Thyroid gland (tissue), 4 donors: ENCODE results near the gene SUDS3.

Experiments
- POLR2A ChIP-seq, 2 donors: fragments of 450-650 bp; IDR thresholded peaks; one replicate each; pipeline ENCODE4 v1.6.1; 2017; ENCODE audit warnings: antibody characterized with exemption in 2 of 2, mild to moderate bottlenecking in 2 of 2, moderate library complexity in 1 of 2
- TF ChIP-seq, protein P1 (sequence below), 6 experiments: fragments of 200-600 bp in 3 of 6; fragments of 450-650 bp in 3 of 6; sonication (generic) in 3 of 6; IDR thresholded peaks; one replicate each; pipeline ENCODE4 v1.5.1; 2016 to 2019; ENCODE audit warnings: antibody characterized with exemption in 6 of 6, mild to moderate bottlenecking in 2 of 6, inconsistent platforms in 1 of 6, moderate library complexity in 1 of 6

DNA sequence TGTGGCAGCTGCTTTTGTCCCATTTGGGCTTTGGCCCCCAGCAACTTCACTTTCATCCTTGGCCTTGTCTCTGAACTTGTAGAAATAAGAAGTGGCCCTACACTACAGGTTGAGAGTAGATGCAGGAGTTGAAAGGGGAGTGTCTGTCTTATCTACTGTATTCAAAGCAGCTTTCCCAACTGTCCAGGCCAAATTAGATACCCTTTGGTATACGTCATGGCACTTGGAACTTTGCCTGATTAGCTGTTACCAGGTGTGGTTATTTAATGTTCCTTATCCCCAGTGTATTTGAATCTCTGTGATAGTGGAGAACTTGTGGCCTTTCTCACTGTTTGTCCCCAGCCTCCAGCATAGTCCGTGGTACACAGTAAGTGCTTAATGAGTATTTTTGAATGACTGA lies 33.5 kb downstream of the SUDS3 start:
- no peak for TF ChIP-seq POLR2A (IDR thresholded peaks at IDR 0.05)
- TF ChIP-seq, protein P1, sequence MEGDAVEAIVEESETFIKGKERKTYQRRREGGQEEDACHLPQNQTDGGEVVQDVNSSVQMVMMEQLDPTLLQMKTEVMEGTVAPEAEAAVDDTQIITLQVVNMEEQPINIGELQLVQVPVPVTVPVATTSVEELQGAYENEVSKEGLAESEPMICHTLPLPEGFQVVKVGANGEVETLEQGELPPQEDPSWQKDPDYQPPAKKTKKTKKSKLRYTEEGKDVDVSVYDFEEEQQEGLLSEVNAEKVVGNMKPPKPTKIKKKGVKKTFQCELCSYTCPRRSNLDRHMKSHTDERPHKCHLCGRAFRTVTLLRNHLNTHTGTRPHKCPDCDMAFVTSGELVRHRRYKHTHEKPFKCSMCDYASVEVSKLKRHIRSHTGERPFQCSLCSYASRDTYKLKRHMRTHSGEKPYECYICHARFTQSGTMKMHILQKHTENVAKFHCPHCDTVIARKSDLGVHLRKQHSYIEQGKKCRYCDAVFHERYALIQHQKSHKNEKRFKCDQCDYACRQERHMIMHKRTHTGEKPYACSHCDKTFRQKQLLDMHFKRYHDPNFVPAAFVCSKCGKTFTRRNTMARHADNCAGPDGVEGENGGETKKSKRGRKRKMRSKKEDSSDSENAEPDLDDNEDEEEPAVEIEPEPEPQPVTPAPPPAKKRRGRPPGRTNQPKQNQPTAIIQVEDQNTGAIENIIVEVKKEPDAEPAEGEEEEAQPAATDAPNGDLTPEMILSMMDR (IDR thresholded peaks at IDR 0.05) = no peak
